EH (cell line): ENCODE measurements around the gene PKP1.

ENCODE experiments used
- DNase-seq: peaks from one replicate; pipeline ENCODE4 v3.0.0-alpha.2; 2015; ENCODE audit warnings: low read depth

The PKP1 gene

DNA sequence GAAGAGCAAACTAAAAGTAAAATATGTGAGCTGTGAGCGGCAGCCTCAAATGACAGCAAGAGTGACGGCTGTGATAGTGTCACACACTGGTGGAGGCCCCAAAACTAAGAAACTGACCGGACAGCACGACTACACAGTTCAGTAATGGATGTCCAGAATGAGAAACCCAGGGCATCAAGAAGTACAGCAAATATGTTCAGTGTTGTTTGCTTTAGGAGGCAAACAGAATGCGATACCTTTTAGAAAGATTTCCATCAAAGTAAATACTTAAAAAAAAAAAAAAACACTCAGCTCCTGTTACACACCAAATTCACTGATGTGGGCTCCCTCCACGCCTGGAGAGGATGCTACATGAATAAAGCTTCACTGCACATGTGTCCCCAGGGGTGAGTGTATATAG, 1.1 kb upstream of the PKP1 start:
- no peak for DNase-seq

DNA sequence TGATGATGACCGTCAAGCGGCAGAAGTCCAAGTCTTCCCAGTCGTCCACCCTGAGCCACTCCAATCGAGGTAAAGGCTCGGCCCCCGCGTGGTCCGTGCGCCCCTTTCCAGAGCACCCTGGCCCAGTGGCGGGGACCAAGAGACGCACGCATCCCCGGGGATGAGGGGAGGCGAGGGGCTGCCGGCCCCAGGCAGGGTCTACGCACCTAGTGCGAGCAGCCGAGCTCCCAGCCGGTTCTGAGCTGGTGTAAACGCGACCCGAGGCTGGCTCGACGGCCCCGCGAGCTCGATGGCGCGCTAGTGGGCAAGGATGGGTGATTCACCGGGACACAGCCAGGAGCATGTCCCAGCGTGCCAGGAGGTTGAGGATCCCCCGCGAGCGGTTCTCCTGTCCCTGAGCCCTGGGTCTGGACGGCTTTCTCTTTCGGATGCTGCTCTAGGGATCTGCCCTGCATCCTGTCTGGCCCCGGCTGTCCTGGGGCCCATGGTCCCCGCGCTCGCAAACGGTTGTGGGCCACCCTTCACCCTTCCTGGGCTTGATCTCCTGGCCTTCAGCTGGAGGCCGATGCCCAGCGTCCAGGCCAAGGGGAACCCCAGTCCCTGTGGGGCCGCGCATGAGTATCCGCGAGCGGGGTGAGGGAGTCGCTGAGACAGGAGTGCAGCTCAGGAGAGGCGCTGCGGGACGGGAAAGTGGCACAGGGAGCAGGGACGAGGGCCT, 689 bp downstream of the PKP1 start:
- no peak for DNase-seq

DNA sequence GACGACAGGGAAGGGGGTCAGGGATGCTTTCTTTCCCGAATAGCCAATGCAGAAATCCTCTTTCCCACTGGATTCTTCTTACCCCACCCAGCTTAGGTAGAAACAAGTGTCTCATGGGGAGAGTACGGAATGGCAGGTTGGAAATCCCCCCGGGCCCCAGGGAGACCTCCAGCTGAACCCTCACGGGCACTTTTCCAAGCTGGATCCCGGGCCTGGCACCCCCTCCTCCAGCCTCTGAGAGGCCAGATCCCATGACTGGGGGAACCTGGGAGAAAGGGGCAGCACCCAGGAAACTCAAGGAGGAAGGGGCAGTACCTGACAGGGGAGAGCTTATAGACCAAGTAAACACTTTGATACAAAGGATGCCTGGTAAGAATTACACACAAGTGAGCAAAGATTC, 1.3 kb downstream of the PKP1 start:
- no peak for DNase-seq

GRCh38 chr1:201285846-201286245, 2.5 kb downstream of the PKP1 start:
- DNase-seq: no peak

GRCh38 chr1:201286445-201286844, 3.1 kb downstream of the PKP1 start:
- DNase-seq: no peak

GRCh38 chr1:201288007-201288406, 4.7 kb downstream of the PKP1 start:
- no peak for DNase-seq

GRCh38 chr1:201288765-201289164, 5.5 kb downstream of the PKP1 start:
- DNase-seq: no peak

DNA sequence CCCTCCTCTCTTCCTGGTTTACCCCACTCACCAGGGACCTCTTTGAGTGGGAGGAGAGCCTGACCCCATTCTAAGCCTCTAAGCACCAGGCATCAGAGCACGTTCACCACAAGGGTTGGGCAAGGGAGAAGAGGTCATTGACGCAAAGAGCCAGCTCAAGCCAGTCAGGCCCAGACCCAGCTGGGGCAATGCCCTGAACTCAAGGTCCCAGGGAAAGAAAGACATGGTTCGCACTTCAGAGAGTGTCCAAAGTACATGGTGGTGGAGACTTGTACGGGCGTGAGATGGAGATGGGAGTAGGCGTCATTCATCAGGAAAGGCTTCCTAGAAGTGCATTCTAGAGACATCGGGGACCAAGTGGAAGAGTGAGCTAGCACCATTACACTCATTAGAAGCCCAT, 7.2 kb downstream of the PKP1 start:
- no peak for DNase-seq

DNA sequence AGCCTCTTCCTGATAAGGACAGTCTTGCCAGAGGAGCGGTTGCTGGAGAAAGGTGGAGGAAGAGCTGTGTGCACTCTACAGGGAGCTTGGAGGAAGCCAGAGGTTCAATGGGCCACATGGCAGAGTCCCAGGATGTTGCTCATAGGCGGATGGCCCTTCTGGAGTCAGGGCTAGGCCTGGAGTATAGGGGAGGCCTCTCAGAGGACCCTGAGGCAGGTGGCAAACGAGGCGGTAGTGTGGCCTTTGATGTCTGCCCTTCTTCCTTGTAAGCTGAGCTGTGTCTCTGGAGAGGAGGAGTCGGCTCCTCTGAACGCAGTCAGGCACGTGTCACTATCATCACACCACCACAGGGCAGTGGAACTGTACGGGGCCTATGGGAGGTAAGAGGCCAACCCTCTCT, 8.6 kb downstream of the PKP1 start:
- DNase-seq: no peak

- DNase-seq: no peak
Observed at GRCh38 chr1:201294876-201295275, 11.6 kb downstream of the PKP1 start.

DNA sequence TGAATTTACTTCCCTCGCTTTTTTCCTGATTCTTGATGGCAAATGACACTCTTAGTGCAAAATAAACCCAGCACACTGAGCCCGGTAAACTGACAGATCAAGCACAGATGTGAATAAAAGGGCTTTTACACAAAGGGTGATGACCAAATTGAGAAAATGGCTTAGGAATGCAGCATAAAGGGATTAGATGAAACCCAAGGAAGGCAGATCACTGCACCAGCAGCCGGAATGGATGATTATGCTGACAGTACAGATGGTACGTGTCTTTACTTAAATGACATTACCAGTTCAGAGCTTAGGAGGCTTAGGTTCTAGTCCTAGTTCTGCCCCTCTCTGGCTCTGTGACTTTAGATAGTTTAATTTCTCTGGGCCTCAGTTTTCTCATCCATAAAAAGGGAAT, 12.0 kb downstream of the PKP1 start:
- DNase-seq: peak; percentile 48

- DNase-seq: peak; percentile 86
Observed at GRCh38 chr1:201295861-201296260, 12.6 kb downstream of the PKP1 start.

DNA sequence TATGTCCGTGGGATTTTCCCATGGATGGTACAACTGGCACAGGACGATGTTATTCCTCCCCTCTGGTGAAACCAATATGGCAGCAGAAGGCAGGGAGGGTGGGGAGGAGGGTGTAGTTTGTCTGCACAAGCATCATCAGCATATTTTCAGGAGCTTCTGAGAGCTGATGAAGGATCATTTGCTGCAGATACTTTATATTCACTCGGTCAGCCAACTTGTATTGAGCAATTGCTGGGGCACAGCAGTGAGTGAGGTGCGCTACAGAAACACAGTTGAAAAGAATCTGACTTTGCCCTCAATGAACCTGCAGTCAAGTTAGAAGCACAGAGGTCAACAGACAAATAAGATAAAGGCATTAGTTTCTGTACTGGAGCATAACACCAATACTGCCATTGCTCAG, 13.0 kb downstream of the PKP1 start:
- no peak for DNase-seq

- DNase-seq: peak; percentile 18
Observed at GRCh38 chr1:201298396-201299381, 15.4 kb downstream of the PKP1 start.

DNA sequence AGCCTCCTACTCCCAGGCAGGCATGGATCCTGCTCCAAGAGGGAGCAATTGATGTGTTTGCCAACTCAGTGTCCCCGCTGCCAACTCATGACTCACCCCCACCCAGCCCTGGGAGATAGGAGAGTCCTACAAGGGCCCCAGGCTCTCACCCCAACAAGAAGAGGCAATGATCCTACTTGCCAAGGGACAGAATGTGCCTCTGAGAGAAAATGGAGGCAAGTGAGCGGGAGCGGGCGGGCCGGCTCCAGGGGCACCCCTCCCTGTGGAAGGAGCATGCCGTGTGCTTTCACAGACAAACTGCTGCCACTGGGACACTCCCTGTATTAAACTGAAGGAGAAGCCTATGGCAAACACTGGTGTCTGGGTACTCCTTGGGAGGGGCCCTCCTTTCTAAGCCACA, 16.7 kb downstream of the PKP1 start:
- peak; percentile 62 for DNase-seq

DNA sequence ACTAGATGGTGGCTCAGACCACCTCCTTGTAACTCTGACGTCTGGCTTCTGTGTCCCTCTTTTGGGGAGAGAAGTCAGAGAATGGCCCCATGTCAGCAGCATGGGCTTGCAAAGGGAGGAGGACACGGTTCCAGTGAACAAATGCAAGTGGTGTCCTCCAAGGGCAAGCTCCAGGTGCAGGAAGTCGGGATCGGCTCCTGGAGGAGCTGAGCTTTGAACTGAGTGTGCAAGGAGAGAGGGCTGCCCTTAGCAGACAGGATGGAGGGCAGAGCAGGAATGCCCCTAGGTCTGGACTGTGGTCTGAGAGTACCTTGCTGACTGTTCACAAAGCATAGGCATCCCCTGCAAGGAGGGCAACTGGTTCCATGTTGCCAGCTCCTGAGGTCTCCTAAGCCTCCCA, 17.3 kb downstream of the PKP1 start:
- no peak for DNase-seq

DNA sequence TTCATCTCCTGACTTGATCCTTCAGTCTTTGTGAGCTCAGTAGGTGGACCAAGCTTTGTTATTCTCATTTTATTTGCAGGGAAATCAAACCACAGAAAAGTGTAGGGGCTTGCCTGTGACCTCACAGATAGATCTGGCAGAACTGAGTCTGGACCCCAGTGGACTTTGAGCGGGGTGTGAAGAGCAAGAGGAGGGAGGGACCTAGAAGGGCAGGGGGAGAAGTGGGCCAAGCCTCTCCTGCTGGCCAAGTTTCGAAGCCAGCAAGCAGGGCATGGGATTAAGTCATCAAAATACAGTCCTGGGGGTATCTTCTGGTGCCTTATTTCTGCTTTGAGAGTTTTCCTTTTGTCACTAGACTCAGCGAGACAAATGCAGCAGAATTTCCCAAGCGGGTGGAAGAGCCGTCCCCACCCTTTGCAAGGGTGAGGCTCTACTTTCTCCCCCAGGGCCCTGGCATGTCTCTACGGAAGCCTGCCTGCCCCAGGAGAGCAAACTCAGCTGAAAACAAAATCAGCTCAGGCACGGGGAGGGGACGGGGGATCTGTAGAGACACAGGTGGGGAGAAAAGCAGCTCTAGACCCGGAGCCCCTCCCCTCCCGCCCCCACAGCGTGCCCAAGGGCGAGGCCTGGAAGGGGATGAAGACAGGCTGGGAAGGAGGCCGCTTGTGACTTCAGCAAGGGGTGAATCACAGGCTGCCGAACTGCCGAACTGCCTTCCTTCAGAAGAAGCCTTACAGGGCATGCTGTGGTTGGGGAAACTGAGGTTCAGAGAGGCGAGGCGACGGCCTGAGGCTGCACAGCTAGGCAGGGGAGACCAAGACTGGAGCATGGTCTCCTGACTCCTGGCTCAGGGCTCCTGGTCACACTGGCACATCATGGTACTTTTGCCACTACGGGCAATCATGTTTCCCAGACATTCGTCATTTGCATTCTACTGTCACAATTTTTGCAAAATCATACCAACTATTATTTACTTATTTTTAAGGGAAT, 19.2 kb downstream of the PKP1 start:
- DNase-seq: no peak

GRCh38 chr1:201304126-201304525, 20.8 kb downstream of the PKP1 start:
- DNase-seq: no peak

GRCh38 chr1:201305815-201306214, 22.5 kb downstream of the PKP1 start:
- DNase-seq: no peak

DNA sequence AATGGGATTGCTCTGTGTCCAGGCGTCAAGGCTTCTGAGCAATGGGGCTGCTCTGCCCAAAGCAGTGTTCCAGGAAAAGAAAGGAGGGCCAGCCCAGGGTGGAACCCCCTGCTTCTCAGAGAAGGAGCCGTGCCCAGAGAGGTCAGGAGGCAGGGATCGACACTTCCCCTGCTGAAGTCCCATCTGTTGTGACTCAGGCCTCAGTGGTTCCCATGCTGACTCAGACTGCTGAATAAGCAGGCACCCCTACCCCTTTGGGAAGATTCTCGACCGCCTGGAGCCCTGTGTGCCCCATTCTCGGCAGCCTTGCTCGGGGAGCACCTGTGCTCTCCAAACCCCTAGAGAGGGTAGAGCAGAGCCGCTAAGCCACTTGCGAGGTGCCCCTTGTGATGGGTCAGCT, 23.9 kb downstream of the PKP1 start:
- peak; percentile 38 for DNase-seq

DNA sequence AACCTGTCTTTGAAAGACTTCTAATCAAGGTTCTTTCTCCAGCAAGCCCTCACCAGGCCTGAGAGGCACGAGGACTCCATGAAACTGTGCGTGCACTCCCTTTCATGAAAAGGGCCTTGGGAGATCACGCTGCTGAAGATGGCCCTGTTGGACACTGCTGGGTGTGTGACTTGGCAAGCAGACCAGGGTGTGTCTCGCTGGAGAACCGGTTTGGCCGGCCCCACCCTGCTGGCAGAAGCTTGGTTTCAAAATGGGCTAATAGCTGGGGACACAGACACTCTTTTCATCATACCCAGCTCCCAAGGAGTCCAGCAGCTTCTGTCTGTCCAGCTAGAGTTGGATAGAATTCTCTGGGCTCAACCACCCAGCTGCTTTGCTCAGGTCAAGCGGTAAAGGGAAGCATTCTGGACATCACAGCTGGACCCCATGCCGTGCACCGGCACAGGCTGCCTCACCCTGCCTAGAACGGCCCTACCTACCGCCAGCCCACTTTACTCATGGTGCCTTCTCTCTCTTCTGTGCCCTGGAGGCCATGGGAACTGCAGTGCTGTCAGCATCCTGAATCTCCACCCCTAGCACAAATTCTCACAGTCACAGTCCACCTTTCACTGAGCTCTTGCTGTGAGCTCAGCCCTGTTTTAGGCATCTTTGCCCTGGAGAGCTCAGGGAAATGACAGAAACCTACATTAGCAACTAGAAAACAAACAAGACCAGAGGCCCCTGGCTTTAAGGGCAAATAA, 24.6 kb downstream of the PKP1 start:
- DNase-seq: no peak
